ENCODE measurements around the gene ZNF629. TPM values are rescaled to one million over a fixed set of nuclear protein-coding genes. Genes with fewer than 3 reads are reported as not detected.

The ZNF629 gene
- total RNA-seq, 1 experiment from 2014 or later, result 18.4 TPM

DNA sequence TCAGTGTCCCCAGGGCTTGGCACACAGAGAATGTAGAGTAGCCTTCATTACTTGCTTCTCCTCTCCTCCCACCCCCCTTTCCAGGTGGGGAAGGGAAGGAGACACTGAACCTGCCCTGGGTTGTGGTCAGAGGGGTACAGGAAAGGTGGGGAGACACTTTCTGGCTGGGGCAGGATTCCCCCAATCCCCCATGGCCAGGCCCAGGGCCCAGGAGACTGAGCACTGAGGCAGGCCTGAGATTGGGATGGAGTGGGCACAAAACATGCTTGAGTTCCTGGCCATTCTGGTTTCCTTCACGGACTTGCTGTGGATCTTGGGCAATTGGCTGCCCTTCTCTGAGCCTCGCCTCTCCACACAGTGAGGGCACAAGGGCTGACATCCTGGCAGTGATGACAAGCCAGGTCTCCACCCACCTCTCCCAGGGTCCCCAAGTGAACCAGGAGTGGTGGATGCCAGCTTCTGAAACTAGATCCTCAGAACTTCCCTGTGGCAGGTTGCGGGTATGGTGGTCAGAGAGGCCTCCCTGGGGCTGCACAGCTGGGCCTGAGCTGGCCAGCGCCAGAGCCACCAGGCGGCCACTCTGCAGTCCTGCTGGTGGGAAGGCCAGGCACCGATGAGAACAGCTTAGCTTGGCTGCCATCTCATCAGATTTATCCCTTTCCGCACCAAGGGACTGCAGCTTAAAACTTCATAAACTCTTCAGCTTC lies 9.3 kb downstream of the ZNF629 start:
- no peaks in the 10 kb centered on the region for H3K27me3 ChIP-seq (ENCODE audit: insufficient read depth, low read length)
- H3K4me2 ChIP-seq (ENCODE audit: low read length), result no peak overlapping the region
- CTCF ChIA-PET, result no interaction called here
- no TSS peak for BruUV-seq (replicated peaks)
- no peak for DNase-seq (ENCODE audit: low read depth, low spot score)
- no peak overlapping the region for H2AFZ ChIP-seq (ENCODE audit: low read depth, low read length, poor library complexity, severe bottlenecking)
- intact Hi-C loops (cut with micrococcal nuclease), result no loop called here
- 0 out of 2 replicates have a peak overlapping the region, but pooled peaks have one; percentile 18 for H3K27ac ChIP-seq (ENCODE audit: low read depth, low read length)
- TF ChIP-seq, protein P1, sequence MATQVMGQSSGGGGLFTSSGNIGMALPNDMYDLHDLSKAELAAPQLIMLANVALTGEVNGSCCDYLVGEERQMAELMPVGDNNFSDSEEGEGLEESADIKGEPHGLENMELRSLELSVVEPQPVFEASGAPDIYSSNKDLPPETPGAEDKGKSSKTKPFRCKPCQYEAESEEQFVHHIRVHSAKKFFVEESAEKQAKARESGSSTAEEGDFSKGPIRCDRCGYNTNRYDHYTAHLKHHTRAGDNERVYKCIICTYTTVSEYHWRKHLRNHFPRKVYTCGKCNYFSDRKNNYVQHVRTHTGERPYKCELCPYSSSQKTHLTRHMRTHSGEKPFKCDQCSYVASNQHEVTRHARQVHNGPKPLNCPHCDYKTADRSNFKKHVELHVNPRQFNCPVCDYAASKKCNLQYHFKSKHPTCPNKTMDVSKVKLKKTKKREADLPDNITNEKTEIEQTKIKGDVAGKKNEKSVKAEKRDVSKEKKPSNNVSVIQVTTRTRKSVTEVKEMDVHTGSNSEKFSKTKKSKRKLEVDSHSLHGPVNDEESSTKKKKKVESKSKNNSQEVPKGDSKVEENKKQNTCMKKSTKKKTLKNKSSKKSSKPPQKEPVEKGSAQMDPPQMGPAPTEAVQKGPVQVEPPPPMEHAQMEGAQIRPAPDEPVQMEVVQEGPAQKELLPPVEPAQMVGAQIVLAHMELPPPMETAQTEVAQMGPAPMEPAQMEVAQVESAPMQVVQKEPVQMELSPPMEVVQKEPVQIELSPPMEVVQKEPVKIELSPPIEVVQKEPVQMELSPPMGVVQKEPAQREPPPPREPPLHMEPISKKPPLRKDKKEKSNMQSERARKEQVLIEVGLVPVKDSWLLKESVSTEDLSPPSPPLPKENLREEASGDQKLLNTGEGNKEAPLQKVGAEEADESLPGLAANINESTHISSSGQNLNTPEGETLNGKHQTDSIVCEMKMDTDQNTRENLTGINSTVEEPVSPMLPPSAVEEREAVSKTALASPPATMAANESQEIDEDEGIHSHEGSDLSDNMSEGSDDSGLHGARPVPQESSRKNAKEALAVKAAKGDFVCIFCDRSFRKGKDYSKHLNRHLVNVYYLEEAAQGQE (IDR thresholded peaks at IDR 0.05; ENCODE audit: low read depth), result no peak
- TF ChIP-seq YY1 (IDR thresholded peaks at IDR 0.05; ENCODE audit: extremely low read depth, insufficient replicate concordance, low read depth, low read length), result no peak
- TF ChIP-seq, protein P2, sequence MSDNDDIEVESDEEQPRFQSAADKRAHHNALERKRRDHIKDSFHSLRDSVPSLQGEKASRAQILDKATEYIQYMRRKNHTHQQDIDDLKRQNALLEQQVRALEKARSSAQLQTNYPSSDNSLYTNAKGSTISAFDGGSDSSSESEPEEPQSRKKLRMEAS (IDR thresholded peaks at IDR 0.05), result no peak
- TF ChIP-seq FOSL1 (IDR thresholded peaks at IDR 0.05; ENCODE audit: low read depth), result no peak
- TF ChIP-seq CBX3 (IDR thresholded peaks at IDR 0.05; ENCODE audit: low read depth), result no peak
- 0 out of 2 replicates have a peak, but pooled peaks have one; percentile 6 for TF ChIP-seq POLR2AphosphoS5 (IDR thresholded peaks at IDR 0.05; ENCODE audit: low read depth, low read length)
- POLR2A ChIA-PET, result interaction anchor here (1.1 kb wide), 1 partner anchor 30 kb away, joined by 3 read pairs; no protein-coding TSS in a partner anchor
- RAD21 ChIA-PET (ENCODE audit: low non-redundant PET in 1 of 2, low total read pairs in 2 of 2, uncharacterized antibody in 2 of 2, unreplicated experiment in 2 of 2), result no interaction called here
- peaks cover 0 to 11% of the 10 kb centered on the region in 2 experiments; a peak in 2 of 4 replicates for H3K4me1 ChIP-seq (ENCODE audit: control insufficient read depth in 1 of 2, insufficient read depth in 2 of 2, low read length in 2 of 2)
- H3K9me3 ChIP-seq (ENCODE audit: control insufficient read depth in 1 of 2, insufficient read depth in 1 of 2, low read depth in 1 of 2, low read length in 2 of 2), result no peaks in the 10 kb centered on the region
- H3K36me3 ChIP-seq (ENCODE audit: control insufficient read depth in 1 of 2, insufficient read depth in 2 of 2, low read length in 2 of 2), result peaks cover 12 to 26% of the 10 kb centered on the region in 2 experiments
- H3K79me2 ChIP-seq (ENCODE audit: insufficient read depth, low read length), result no peaks in the 10 kb centered on the region
- H3K4me3 ChIP-seq (replicated peaks in 1 of 2; ENCODE audit: low read depth in 1 of 2, low read length in 2 of 2), result no peak overlapping the region
- H3K9ac ChIP-seq (ENCODE audit: low read length), result no peak overlapping the region
- no peak for ATAC-seq
- no peaks in the 10 kb centered on the region for H4K20me1 ChIP-seq (ENCODE audit: insufficient read depth)
- H3K9me2 ChIP-seq (ENCODE audit: insufficient read depth), result no peaks in the 10 kb centered on the region
